ENCODE data around the gene METTL6.

- TF ChIP-seq POLR2A (IDR thresholded peaks at IDR 0.05), result no peak
- no peak for TF ChIP-seq CTCF (IDR thresholded peaks at IDR 0.05)
Measured at GRCh38 chr3:15439476-15439875, 12.1 kb upstream of the METTL6 start.

All from suprapubic skin (tissue), 3 donors.